Esophagus mucosa (tissue), 1 donor: ENCODE measurements around the gene TAF11. TPM values are rescaled to one million over a fixed set of nuclear protein-coding genes. Genes with fewer than 3 reads are reported as not detected.
"Not testable (repeated sequence)": the region's sequence is repeated elsewhere in the genome, so short reads cannot be mapped to it uniquely, and the experiment has no call there.

ENCODE experiments used
- ATAC-seq: fragments of 200-7000 bp; cut with Tn5 transposase; one replicate; pipeline ENCODE4 v1.9.1; 2020
- total RNA-seq: library from RNA; stranded (reverse); gene quantifications from one replicate; pipeline ENCODE4 v1.2.4, GENCODE V29; 2023
- donor health status: DM: yes; HTN: yes; CAD: no.

The TAF11 gene
- total RNA-seq, 1 donor from 2014 or later: 20.0 TPM

GRCh38 chr6:34865107-34865506 is 22.7 kb downstream of the TAF11 start:
- no peak for ATAC-seq

- no peak for ATAC-seq
Measured at GRCh38 chr6:34864007-34864406, 23.8 kb downstream of the TAF11 start.

GRCh38 chr6:34860776-34861175 is 27.1 kb downstream of the TAF11 start:
- ATAC-seq: no peak

DNA sequence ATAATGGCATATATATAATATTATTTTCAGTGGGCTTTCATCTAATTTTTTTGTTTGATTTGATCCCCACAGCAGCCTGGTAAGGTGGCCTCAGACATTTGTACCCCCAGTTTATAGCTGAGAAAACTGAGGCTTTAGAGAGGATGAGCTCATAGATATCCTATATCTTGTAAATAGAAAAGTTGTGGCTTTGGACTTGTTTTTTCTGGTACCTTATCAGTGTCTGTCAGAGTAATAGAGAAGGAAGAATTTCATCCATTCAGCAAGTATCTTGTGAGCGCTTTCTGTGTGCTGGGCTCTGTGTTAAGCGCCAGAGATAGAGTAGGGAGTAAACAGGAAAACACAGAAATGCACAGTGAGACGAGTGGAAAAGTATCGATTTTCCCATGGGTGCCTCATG is 27.9 kb downstream of the TAF11 start:
- ATAC-seq: no peak

DNA sequence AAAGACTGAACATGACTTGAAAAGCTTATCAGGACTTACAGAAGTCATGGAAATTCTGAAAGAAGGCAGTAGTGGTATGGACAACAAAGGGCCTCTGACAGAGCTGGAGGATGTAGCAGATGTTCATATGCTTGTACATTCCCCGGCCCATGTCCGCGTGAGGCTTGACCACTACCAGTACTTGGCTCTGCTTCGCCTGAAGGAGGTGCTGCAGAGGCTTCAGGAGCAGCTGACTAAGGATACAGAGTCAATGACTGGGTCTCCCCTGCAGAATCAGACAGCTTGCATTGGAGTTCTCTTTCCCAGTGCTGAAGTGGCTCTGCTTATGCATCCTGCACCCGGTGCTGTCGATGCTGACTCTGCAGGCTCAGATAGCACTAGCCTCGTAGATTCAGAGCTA is 29.2 kb downstream of the TAF11 start:
- ATAC-seq: no peak

- no peak for ATAC-seq
Measured at GRCh38 chr6:34855463-34855862, 32.4 kb downstream of the TAF11 start.

DNA sequence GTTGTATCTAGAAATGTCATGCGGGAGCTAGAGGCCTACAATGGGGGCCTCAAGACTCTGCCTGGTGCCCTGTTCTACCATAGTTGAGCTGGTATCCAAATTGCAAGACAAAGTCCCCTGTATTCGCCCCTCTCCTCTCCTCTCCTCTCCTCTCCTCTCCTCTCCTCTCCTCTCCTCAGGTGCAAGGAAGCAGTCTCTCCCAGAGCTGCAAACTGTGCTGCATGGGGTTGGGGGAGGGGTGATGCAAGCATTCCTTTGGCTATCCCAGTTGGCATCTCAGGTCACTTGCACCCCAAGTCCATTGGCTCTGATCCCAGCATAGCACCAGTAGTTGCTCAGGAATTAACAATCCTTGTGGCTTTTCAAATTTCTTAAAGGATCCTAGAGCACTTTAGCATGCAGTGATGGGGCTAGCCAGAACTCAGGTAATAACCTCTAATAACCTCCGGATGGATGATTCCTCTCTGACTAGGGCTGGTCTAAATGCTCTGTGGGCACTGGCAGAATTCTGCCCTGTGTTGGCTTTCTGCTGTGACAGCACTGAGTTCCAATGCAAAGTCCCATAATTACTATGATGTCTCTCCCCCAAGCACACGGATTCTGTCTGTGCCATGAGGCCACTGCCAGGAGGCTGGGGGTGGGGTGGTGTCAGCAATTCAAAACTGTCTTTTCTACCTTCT is 35.3 kb downstream of the TAF11 start:
- ATAC-seq: no peak

DNA sequence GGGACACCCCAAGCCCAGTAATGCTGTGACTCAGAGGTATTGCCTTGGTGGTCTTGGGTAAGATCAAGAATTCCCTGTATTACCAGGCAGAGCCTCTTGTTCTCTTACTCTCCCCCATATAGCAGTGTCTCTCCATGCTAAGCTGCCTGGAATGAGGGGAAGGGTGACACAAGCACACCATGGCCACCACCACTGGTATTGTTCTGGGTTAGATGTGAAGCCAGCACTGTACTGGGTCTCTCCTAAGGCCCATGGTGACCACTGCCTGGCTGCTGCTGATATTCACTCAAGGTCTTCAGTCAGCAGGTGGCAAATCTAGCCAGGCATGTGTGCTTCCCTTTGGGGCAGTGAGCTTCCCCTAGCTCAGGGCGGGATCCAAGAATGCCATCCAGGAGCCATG is 36.5 kb downstream of the TAF11 start:
- ATAC-seq: no peak

DNA sequence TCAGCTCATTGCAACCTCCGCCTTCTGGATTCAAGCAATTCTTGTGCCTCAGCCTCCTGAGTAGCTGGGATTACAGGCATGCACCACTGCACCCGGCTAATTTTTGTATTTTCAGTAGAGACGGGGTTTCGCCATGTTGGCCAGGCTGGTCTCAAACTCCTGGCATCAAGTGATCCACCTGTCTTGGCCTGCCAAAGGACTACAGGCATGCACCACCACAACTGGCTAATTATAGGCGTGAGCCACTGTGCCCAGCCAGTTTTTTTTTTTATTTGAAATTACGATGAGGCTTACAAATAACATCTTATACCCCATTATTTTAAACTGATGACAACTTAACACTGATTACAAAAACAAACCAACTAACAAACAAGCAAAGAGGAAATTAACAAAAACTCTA is 38.8 kb downstream of the TAF11 start:
- not testable (repeated sequence) for ATAC-seq

- no peak for ATAC-seq
Measured at GRCh38 chr6:34839666-34840352, 48.0 kb downstream of the TAF11 start.

GRCh38 chr6:34837528-34837927 is 50.3 kb downstream of the TAF11 start:
- ATAC-seq: no peak

GRCh38 chr6:34836451-34836850 is 51.4 kb downstream of the TAF11 start:
- no peak for ATAC-seq

DNA sequence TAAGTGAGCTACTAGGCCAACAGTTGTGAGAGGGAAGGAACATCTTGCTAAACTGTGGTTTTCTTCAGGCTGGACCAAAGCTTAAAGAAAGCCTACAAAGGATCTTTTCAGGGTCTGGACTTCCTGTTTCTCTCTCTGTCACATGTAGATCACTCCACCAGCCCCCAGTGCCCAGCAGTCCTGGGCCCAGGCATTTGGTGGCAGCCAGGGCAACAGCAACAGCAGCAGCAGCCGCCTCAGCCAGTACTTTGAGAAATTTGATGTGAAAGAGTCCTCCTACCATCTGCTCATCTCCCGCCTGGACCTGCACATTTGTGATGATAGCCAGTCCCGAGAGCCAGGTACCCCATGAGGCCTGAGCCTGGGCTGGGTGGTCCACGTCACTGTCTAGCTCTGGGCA is 51.8 kb downstream of the TAF11 start:
- no peak for ATAC-seq

- peak; percentile 51 for ATAC-seq
Measured at GRCh38 chr6:34834789-34835518, 52.9 kb downstream of the TAF11 start.

GRCh38 chr6:34832942-34833341 is 54.9 kb downstream of the TAF11 start:
- ATAC-seq: no peak

DNA sequence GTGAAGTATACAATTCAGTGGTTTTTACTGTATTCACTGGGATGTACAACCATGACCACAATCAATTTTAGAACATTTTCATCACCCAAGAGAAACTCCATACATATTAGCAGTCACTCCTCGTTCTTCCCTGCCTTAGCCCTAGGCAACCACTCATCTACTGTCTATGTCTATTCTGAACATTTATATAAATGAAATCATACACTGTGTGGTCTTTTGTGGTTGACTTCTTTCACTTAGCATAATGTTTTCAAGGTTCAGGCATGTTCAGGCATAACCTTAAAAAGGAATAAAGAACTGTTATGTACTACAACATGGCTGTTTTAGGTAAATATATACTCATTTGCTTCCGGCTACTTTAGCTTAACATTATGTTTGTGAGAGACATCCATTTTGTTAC is 58.7 kb downstream of the TAF11 start:
- peak; percentile 66 for ATAC-seq

Other genes with a start within 250 kb of the TAF11 start
- 49.0 TPM for gene ILRUN, start 191.3 kb downstream of the TAF11 start, total RNA-seq
- 63.4 TPM for gene SNRPC, start 130.5 kb downstream of the TAF11 start, total RNA-seq
- gene BLTP3A, start 96.0 kb downstream of the TAF11 start, total RNA-seq: 8.1 TPM
- gene ANKS1A, start 1.2 kb upstream of the TAF11 start, total RNA-seq: 13.6 TPM